GM13977 (cell line): Measurements from ENCODE around the gene TMEM273.

Experiments used
- DNase-seq: peaks from one replicate; pipeline ENCODE4 v3.0.0; 2012; ENCODE audit warnings: low spot score
- in situ Hi-C: fragments of 300-500 bp; cut with MboI; formaldehyde crosslinking; loops from one replicate; pipeline ENCODE4 v1.12.0; 2022; ENCODE audit warnings: low sequenced_read_pairs, low pct_unique_long_range_greater_than_20kb, mixed read lengths, inconsistent platforms; ENCODE audit not compliant: unreplicated experiment
- TF ChIP-seq, protein P1 (sequence below): IDR thresholded peaks from 2 replicates; pipeline ENCODE4 v1.5.1; 2012; ENCODE audit warnings: mild to moderate bottlenecking, control low read depth; ENCODE audit not compliant: insufficient read depth; ENCODE audit errors: extremely low read depth, missing control alignments

TMEM273 gene

GRCh38 chr10:49110684-49111319 lies 77.4 kb downstream of the TMEM273 start:
- DNase-seq: no peak
- in situ Hi-C loops: no loop called here
- TF ChIP-seq, protein P1, sequence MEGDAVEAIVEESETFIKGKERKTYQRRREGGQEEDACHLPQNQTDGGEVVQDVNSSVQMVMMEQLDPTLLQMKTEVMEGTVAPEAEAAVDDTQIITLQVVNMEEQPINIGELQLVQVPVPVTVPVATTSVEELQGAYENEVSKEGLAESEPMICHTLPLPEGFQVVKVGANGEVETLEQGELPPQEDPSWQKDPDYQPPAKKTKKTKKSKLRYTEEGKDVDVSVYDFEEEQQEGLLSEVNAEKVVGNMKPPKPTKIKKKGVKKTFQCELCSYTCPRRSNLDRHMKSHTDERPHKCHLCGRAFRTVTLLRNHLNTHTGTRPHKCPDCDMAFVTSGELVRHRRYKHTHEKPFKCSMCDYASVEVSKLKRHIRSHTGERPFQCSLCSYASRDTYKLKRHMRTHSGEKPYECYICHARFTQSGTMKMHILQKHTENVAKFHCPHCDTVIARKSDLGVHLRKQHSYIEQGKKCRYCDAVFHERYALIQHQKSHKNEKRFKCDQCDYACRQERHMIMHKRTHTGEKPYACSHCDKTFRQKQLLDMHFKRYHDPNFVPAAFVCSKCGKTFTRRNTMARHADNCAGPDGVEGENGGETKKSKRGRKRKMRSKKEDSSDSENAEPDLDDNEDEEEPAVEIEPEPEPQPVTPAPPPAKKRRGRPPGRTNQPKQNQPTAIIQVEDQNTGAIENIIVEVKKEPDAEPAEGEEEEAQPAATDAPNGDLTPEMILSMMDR: no peak

- TF ChIP-seq, protein P1: no peak
- in situ Hi-C loops: no loop called here
- DNase-seq: no peak
Observed at GRCh38 chr10:49109669-49110340, 78.4 kb downstream of the TMEM273 start.

- in situ Hi-C loops: no loop called here
Observed at GRCh38 chr10:49108656-49109055, 79.5 kb downstream of the TMEM273 start.

DNA sequence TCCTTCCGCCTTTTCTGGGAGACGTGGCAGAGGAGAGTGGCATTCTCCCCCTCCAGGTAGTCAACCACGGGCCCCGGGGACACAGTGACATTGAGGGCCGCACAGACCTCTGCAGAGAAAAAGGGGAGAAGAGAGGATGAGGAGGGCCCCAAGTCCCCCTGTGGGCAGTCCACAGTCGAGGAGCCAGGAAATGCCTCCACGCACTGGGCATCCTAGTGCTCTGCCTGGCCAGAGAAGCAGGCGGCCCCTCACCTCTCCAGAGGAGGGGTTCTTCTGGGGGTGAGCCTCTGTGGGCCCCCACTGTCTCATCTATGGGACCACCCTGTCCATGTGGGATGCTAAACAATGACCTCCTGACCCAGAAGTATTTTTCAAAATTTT lies 80.3 kb downstream of the TMEM273 start:
- in situ Hi-C loops: no loop called here
- no peak for DNase-seq
- TF ChIP-seq, protein P1: no peak

More at GRCh38 chr10:49108656-49109055, 79.5 kb downstream of the TMEM273 start:
- no peak for DNase-seq
- TF ChIP-seq, protein P1: no peak

DNA sequence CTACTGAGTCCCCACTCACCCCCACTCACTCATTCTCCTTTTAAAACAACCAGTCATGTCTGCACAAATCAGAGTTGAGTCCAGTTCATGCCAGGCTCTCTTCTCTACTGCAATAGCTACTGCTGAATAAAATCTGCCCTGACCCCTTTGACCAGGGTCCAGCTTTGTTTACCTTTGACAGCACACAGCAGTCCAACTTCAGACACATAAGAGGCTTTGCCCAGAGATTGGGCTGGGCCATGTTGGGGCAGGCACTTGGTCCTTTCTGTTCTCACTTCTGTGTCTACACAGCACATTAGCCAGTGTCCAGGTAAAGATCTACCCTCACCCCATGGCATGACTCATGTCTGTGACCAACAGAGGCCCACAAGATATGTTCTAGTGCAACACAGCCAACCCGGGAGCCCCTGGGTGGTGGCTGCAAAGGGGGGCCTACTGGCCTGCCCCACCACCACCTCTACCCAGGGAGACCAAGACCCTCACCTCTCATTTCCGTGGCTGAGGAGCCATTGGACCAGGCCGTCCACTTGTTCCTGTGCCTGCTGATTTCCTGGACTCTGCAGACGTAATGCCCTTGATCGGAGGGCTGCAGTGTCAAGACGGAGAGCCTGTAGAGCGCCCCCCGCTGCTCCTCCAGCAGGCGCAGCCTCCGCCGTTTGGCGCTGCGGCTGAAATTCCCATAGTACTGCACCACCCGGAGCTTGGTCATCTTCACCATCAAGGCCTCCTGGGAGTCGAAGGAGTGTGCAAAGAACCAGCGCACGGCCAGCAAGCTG lies 80.9 kb downstream of the TMEM273 start:
- TF ChIP-seq, protein P1: no peak
- in situ Hi-C loops: no loop called here
- no peak for DNase-seq

DNA sequence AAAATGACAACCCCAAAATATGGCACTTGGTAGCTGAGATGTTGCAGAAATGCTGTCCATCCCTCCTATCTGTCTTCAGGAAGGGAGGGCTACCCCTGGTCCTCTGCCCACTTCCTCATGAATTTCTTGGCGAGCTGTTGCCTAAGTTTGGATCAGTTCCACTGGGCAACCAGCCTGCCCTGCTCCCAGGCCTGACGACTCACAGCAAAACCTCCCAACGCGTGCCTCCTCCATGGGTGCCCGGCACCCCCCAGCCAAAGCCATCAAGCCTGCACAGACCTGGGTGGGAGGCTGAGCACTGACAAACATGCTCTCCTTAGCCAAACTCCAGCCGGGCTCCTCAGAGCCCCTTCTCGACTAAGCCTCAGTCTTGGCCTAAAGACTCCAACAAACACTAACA lies 81.7 kb downstream of the TMEM273 start:
- TF ChIP-seq, protein P1: no peak
- DNase-seq: no peak
- in situ Hi-C loops: no loop called here
